IPS DF 4.7 (cell line): ENCODE data around the gene TPR.
A peak's percentile ranks its signal among the peaks of the same experiment; 100 is the strongest.
"Not testable (repeated sequence)": the region's sequence is repeated elsewhere in the genome, so short reads cannot be mapped to it uniquely, and the experiment has no call there.

Source experiments
- DNase-seq: peaks from one replicate; pipeline ENCODE4 v3.0.0-alpha.2; 2013; ENCODE audit warnings: low spot score; ENCODE audit errors: extremely low read depth

The TPR gene

GRCh38 chr1:186375152-186375928 is at the start of gene TPR, which contains the start of gene ODR4:
Gene TPR, minus strand, starts transcription at chr1:186375253. Its CDS starts 225 bp downstream, at chr1:186375028.
Gene ODR4, plus strand, starts transcription at chr1:186375838. Its CDS starts 3,948 bp downstream, at chr1:186379786.
- DNase-seq: peak; percentile 99

- no peak for DNase-seq
These were observed 49.5 kb upstream of the TPR start for GRCh38 chr1:186424539-186424938.

GRCh38 chr1:186421446-186421845 is 46.4 kb upstream of the TPR start:
- DNase-seq: no peak

GRCh38 chr1:186420923-186421322 is 45.9 kb upstream of the TPR start:
- no peak for DNase-seq

GRCh38 chr1:186420311-186420710 is 45.3 kb upstream of the TPR start:
- no peak for DNase-seq

- DNase-seq: no peak
These were observed 43.5 kb upstream of the TPR start for GRCh38 chr1:186418503-186418902.

- no peak for DNase-seq
These were observed 38.3 kb upstream of the TPR start for GRCh38 chr1:186413319-186413718.

GRCh38 chr1:186409091-186409490 is 34.0 kb upstream of the TPR start:
- no peak for DNase-seq

- no peak for DNase-seq
These were observed 29.5 kb upstream of the TPR start for GRCh38 chr1:186404454-186405051.

- DNase-seq: no peak
These were observed 28.6 kb upstream of the TPR start for GRCh38 chr1:186403632-186404031.

GRCh38 chr1:186401446-186401845 is 26.4 kb upstream of the TPR start:
- DNase-seq: not testable (repeated sequence)

GRCh38 chr1:186392711-186393110 is 17.7 kb upstream of the TPR start:
- DNase-seq: not testable (repeated sequence)

- no peak for DNase-seq
These were observed 16.8 kb upstream of the TPR start for GRCh38 chr1:186391841-186392240.

- no peak for DNase-seq
These were observed 15.9 kb upstream of the TPR start for GRCh38 chr1:186390925-186391324.

- DNase-seq: no peak
These were observed 11.8 kb upstream of the TPR start for GRCh38 chr1:186386725-186387383.

GRCh38 chr1:186375929-186376319 is 871 bp upstream of the TPR start:
- DNase-seq: no peak

- DNase-seq: no peak
These were observed 526 bp downstream of the TPR start for GRCh38 chr1:186374303-186375151.

GRCh38 chr1:186347837-186348691 is 27.0 kb downstream of the TPR start:
- not testable (repeated sequence) for DNase-seq

- DNase-seq: no peak
These were observed 34.3 kb downstream of the TPR start for GRCh38 chr1:186340772-186341171.

GRCh38 chr1:186337554-186337953 is 37.5 kb downstream of the TPR start:
- DNase-seq: no peak
